Testis (tissue), 2 donors: ENCODE measurements around the gene LASP1NB.

ENCODE experiments used
- DNase-seq: peaks from one replicate; pipeline ENCODE4 v3.0.0-alpha.2; 2019
- H3K27ac ChIP-seq, 2 donors: fragments of 200-600 bp; sonication (generic); one replicate each; pipeline ENCODE4 v1.5.1; 2019
- H3K27me3 ChIP-seq: fragments of 200-600 bp; sonication (generic); one replicate; pipeline ENCODE4 v1.5.1; 2019
- H3K36me3 ChIP-seq: fragments of 200-600 bp; sonication (generic); one replicate; pipeline ENCODE4 v1.5.1; 2017; ENCODE audit warnings: low read depth; ENCODE audit errors: missing control alignments
- H3K4me1 ChIP-seq: fragments of 200-600 bp; sonication (generic); one replicate; pipeline ENCODE4 v1.5.1; 2019
- H3K4me3 ChIP-seq, 2 donors: fragments of 200-600 bp; sonication (generic); one replicate each; pipeline ENCODE4 v1.5.1; 2017 to 2019
- H3K9me3 ChIP-seq: fragments of 200-600 bp; sonication (generic); one replicate; pipeline ENCODE4 v1.5.1; 2017
- POLR2A ChIP-seq: fragments of 450-650 bp; IDR thresholded peaks from one replicate; pipeline ENCODE4 v1.6.1; 2017; ENCODE audit warnings: antibody characterized with exemption, mild to moderate bottlenecking, moderate library complexity
- WGBS, 2 donors: methylation state at CpG; one replicate each; pipeline ENCODE4 v1.1.5; 2018; 5-methylcytosine and 5-hydroxymethylcytosine counted together
- intact Hi-C: fragments of 100-400 bp; cut with DNase I; formaldehyde crosslinking; loops from one replicate; pipeline ENCODE4 v1.15.1; 2023; ENCODE audit warnings: low total_unique reads
- TF ChIP-seq, protein P1 (sequence below), 3 experiments: fragments of 450-650 bp in 2 of 3; fragments of 200-600 bp in 1 of 3; sonication (generic) in 1 of 3; IDR thresholded peaks; one replicate each; pipeline ENCODE4 v1.5.1; 2016 to 2019; ENCODE audit warnings: antibody characterized with exemption in 3 of 3, mild to moderate bottlenecking in 2 of 3, moderate library complexity in 1 of 3

Gene LASP1NB

DNA sequence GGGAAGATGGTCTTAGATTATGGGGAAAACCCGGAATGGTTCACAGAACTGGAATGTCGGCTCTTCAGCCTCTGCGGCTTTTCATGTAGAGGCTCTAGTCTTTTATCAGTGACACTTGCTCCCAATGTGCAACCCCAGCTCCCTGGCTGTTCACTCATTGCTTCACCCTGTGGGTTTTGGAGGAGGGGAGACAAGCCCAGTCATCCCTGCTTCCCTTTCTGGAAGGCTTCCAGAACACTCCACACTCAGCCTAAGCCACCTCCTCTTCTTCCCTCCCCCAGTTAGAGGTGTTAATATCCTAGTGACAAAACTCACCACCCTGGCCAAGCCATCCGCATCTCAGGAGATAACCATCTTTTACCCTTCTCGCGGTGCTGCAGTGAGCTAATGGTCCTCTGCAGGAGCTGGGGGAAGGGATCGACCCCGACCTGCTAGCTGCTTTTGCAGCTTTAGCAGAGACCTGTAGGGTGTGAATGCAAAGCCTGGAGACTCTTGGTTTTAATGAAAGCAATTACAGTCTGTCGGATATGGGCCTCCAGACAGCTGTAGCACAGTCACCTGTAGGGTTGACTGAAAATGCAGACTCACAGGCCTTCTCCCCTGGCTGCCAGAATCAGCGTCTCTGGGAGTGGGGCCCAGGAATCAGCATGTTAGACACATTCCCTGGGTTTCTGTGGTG, 24.3 kb upstream of the LASP1NB start:
- Histone ChIP-seq H3K36me3 (no peaks in the 10 kb centered on the region), H3K27me3 (no peaks in the 10 kb centered on the region), H3K9me3 (no peaks in the 10 kb centered on the region), H3K4me3 (no peak overlapping the region), H3K27ac (peak overlapping the region in 1 of 2 donors; percentile 62), H3K4me1 (peaks cover 35% of the 10 kb centered on the region)
- no peak for TF ChIP-seq POLR2A
- TF ChIP-seq, protein P1, sequence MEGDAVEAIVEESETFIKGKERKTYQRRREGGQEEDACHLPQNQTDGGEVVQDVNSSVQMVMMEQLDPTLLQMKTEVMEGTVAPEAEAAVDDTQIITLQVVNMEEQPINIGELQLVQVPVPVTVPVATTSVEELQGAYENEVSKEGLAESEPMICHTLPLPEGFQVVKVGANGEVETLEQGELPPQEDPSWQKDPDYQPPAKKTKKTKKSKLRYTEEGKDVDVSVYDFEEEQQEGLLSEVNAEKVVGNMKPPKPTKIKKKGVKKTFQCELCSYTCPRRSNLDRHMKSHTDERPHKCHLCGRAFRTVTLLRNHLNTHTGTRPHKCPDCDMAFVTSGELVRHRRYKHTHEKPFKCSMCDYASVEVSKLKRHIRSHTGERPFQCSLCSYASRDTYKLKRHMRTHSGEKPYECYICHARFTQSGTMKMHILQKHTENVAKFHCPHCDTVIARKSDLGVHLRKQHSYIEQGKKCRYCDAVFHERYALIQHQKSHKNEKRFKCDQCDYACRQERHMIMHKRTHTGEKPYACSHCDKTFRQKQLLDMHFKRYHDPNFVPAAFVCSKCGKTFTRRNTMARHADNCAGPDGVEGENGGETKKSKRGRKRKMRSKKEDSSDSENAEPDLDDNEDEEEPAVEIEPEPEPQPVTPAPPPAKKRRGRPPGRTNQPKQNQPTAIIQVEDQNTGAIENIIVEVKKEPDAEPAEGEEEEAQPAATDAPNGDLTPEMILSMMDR (IDR thresholded peaks at IDR 0.05): no peak
- WGBS, 2 donors: 43 to 45% methylated on average over 7 to 10 of the region's 10 CpGs
- no peak for DNase-seq
- intact Hi-C loops: no loop called here

DNA sequence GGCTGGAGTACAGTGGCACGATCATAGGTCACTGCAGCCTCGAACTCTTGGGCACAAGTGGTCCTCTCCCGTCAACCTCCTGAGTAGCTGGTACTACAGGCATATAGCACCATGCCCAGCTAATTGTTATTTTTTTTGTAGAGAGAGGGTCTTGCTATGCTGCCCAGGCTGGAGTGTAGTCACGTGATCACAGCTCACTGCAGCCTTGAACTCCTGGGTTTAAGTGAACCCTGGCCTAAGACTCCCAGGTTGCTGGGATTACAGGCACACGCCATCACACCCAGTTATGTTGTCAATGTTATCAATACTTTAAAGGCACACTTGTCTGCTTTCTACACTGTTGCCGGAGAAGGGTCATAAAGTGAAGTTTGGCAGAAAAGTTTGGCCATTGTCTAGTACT, 22.0 kb upstream of the LASP1NB start:
- Histone ChIP-seq H3K4me3 (no peak overlapping the region), H3K9me3 (no peaks in the 10 kb centered on the region), H3K36me3 (no peaks in the 10 kb centered on the region), H3K27me3 (no peaks in the 10 kb centered on the region), H3K4me1 (peaks cover 20% of the 10 kb centered on the region), H3K27ac (no peak overlapping the region)
- no peak for DNase-seq
- WGBS, 2 donors: 90 to 96% methylated on average over 6 of the region's 6 CpGs
- TF ChIP-seq, protein P1 (IDR thresholded peaks at IDR 0.05): no peak
- no peak for TF ChIP-seq POLR2A
- intact Hi-C loops: no loop called here

DNA sequence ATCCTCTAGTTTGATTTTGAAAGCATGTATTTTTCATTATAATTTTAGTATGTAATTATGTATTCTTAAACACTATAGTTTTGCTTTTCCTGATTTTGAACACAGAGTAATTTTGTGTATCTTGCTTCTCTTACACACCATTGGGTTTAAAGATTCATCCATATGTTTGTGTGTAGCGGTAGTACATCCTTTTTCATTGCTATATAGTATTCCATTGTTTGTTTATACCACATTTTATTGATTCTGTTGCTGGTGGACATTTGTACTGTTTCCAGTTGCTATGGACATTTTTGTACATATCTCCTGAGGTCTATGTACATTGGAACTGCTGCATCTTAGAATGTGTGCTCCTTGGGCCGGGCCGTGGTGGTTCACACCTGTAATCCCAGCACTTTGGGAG, 20.5 kb upstream of the LASP1NB start:
- no peak for TF ChIP-seq POLR2A
- TF ChIP-seq, protein P1 (IDR thresholded peaks at IDR 0.05): no peak
- WGBS, 2 donors: 89 to 94% methylated on average over 3 of the region's 3 CpGs
- Histone ChIP-seq H3K27me3 (no peaks in the 10 kb centered on the region), H3K4me3 (no peak overlapping the region), H3K27ac (no peak overlapping the region), H3K36me3 (no peaks in the 10 kb centered on the region), H3K4me1 (peaks cover 24% of the 10 kb centered on the region), H3K9me3 (no peaks in the 10 kb centered on the region)
- intact Hi-C loops: no loop called here
- no peak for DNase-seq

DNA sequence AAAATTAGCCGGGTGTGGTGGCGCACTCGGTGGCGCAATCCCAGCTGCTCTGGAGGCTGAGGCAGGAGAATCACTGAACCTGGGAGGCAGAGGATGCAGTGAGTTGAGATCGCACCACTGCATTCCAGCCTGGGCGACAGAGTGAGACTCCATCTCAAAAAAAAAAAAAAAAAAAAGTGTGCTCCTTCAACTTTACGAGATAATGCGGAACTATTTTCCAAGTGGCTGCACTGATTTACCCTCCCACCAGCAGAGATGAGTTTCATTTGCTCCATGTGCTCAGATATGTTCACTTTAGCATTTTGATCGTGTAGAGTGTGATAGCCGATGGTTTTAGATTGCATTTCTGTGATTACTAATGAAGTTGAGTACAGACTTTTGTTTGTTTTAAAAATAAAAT, 20.0 kb upstream of the LASP1NB start:
- no peak for TF ChIP-seq POLR2A
- TF ChIP-seq, protein P1 (IDR thresholded peaks at IDR 0.05): no peak
- Histone ChIP-seq H3K27me3 (no peaks in the 10 kb centered on the region), H3K4me1 (peaks cover 24% of the 10 kb centered on the region), H3K27ac (no peak overlapping the region), H3K9me3 (no peaks in the 10 kb centered on the region), H3K36me3 (no peaks in the 10 kb centered on the region), H3K4me3 (no peak overlapping the region)
- 89 to 90% methylated on average over 10 of the region's 10 CpGs for WGBS, 2 donors
- intact Hi-C loops: no loop called here
- DNase-seq: no peak
